GM19397 (cell line): ENCODE data around the gene JAZF1.
"Not testable (repeated sequence)": the region's sequence is repeated elsewhere in the genome, so short reads cannot be mapped to it uniquely, and the experiment has no call there.

Experiments used
- ATAC-seq: cut with Tn5 transposase; IDR thresholded peaks from one replicate; pipeline ENCODE4 v1.9.1; 2021; ENCODE audit warnings: mild to moderate bottlenecking, moderate library complexity; ENCODE audit not compliant: unreplicated experiment

Gene JAZF1

GRCh38 chr7:27856703-27857485 is 323.7 kb downstream of the JAZF1 start:
- ATAC-seq: not testable (repeated sequence)

DNA sequence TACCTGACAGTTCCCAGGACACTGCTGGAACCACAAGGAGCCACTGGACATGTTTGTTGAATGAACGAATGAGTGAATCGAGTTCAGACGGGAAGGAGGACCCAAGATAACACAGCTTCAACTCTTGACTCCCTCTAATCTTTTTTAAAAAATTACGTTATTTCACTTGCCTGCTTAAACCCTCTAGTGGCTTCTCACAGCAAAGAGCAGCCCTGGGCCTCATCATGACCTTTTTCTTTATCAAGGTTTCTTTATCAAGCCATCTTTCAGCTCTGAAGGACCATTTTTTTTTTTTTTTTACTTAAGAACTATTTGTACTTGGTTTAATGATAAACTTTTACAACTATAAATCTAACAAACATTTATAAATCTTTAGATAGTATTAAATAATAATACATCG is 330.1 kb downstream of the JAZF1 start:
- no peak for ATAC-seq

DNA sequence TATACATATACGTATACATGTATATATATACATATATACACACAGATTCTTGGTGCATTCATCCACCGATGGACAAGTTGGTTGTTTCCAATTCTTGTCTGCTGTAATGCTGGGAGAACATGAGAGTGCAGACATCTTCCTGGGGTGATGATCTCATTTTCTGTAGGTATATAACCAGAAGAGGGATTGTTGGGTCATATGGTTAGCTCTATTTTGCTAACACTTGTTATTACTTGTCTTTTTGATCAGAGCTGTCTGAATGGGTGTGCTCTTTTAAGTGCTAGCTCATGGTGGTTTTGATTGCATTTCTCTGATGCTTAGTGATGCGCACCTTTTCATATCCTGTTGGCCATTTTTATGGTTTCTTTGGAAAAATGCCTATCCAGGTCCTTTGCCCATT is 334.2 kb downstream of the JAZF1 start:
- no peak for ATAC-seq

DNA sequence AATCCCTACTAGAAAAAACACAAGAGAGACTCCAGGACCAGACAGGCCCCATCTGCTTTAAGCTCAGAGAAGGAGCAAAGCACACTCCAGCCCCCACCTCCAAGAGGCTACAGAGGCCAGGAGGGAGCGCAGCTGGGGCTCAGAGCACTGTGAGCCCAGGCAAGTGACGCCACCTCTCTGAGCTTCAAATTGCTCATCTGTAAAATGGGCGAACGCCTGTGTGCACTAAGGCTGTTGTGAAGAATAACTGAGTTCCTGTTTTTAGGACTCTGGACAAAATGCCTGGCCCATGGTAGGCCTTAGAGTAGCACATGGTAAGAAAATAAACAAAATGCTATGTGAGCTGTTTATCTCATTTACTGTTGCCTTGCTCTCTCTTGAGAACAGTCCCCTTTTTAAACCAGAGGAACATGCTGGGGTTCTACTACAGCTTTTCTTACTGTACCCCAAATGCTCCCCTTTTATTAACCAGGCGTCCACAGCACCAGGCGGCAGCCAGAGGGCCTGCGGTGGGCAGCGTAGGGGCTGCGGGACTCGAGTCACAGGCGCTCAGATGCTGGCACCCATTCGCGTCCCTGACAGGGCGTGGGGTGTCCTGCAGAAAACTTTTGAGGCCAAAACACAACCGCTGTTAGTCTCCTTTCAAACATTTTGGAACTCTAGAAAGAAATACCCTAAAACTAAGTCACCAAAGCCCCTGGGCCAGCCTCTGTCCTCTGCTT is 336.9 kb downstream of the JAZF1 start:
- ATAC-seq: no peak

GRCh38 chr7:27842851-27843250 is 337.7 kb downstream of the JAZF1 start:
- ATAC-seq: no peak

- ATAC-seq: no peak
Observed at GRCh38 chr7:27842094-27842692, 338.4 kb downstream of the JAZF1 start.

GRCh38 chr7:27840760-27841364 is 339.7 kb downstream of the JAZF1 start:
- no peak for ATAC-seq

DNA sequence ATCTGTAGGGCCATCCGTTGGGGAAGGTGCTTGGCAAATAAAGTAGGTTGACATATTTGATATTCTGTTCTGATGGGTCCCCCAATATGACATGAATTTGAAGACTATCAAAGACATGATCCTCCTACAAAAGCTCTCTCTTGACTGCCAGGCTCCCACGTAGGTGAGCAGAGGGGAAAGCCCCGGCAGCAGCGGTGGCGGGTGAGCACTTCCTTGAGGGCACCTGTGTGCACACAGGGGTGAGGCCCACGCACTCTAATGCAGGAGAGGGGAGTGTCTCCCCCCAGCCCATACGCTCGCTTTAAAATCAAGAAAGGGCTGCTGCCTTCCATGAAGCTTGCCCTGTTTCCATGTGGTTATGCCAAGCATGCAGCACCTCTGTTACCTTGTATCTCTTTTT is 340.3 kb downstream of the JAZF1 start:
- no peak for ATAC-seq

GRCh38 chr7:27839099-27839498 is 341.5 kb downstream of the JAZF1 start:
- ATAC-seq: no peak

GRCh38 chr7:27836536-27836935 is 344.1 kb downstream of the JAZF1 start:
- ATAC-seq: no peak

DNA sequence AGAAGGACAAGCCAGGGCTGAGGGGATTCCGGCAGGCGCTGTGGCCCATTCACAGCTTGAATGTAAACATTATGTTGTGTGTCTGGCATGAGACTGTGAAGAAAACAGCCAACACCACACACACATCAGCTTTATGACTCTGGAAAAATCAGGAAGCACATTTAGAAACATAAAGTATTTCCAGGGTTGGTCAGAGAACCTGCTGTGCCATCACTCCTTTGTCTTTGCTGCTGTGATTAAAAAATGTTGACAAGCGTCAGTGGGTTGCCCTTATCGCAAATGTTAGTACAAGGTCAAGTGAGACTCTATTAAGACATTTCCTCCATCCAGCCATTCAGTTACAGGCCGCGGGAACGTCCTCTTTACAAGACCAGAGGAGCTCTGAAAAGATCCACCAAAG is 345.2 kb downstream of the JAZF1 start:
- ATAC-seq: no peak

GRCh38 chr7:27834179-27834921 is 346.2 kb downstream of the JAZF1 start:
- ATAC-seq: no peak

GRCh38 chr7:27826357-27826756 is 354.2 kb downstream of the JAZF1 start:
- ATAC-seq: no peak

- no peak for ATAC-seq
Observed at GRCh38 chr7:27825891-27826290, 354.7 kb downstream of the JAZF1 start.

DNA sequence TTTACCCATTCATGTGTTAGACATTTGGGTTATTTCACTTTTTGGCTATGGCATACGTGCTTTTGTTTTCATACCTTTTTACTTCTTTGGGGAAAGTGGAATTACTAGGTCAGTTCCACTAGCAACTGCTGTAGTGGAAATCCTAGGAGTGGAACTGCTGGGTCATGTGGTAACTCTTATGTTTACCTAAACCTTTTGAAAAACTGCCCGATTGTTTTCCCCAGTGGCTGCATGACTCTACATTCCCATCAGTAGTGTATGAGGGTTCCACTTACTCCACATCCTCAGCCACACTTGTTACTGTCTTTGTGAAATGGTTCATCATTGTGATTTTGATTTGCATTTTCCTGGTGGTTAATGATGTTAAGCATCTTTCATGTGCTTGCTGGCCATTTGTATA is 358.4 kb downstream of the JAZF1 start:
- no peak for ATAC-seq

- no peak for ATAC-seq
Observed at GRCh38 chr7:27812706-27813105, 367.9 kb downstream of the JAZF1 start.

DNA sequence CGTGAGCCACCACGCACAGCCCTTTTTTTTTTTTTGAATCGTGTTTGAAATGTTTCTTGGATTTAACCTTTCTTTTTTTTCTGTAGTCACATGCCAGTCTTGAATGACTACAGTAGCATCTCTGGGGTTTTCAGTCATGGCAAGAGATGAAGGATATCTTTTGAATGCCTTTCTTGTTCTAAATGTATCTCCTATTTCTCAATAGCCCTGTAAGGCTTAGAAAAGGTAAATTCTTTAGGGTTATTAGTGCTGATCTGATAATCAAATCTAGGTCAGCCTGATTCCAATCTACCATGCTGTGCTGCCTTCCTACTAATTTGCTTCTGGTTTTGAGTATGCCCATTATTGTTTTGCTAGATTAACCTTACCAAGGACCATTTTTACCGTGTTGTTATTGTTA is 370.4 kb downstream of the JAZF1 start:
- ATAC-seq: no peak

GRCh38 chr7:27808626-27809025 is 372.0 kb downstream of the JAZF1 start:
- ATAC-seq: no peak

DNA sequence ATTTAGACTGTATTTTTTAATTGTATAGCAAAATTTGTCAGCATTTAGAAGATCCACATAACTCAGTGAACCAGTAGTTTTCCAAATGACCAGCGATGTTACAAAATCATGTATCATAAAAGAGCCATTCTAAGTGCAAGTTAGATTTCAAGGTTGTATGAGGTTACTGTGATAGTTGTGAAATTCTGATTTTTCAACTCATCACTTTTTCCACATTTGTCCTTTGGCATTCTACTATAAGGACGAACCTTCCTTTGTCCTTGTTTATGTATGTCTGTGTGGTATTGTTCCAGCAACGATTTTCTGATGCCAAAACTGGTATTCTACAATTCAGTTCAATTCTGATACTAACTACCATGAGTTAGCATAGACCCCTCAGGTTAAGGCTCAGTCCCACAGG is 376.5 kb downstream of the JAZF1 start:
- ATAC-seq: no peak

- ATAC-seq: no peak
Observed at GRCh38 chr7:27802999-27803398, 377.6 kb downstream of the JAZF1 start.

GRCh38 chr7:27799212-27799611 is 381.4 kb downstream of the JAZF1 start:
- no peak for ATAC-seq
